ENCODE results near the gene GYPA.
"Not testable (repeated sequence)": the region's sequence is repeated elsewhere in the genome, so short reads cannot be mapped to it uniquely, and the experiment has no call there.

GYPA gene

DNA sequence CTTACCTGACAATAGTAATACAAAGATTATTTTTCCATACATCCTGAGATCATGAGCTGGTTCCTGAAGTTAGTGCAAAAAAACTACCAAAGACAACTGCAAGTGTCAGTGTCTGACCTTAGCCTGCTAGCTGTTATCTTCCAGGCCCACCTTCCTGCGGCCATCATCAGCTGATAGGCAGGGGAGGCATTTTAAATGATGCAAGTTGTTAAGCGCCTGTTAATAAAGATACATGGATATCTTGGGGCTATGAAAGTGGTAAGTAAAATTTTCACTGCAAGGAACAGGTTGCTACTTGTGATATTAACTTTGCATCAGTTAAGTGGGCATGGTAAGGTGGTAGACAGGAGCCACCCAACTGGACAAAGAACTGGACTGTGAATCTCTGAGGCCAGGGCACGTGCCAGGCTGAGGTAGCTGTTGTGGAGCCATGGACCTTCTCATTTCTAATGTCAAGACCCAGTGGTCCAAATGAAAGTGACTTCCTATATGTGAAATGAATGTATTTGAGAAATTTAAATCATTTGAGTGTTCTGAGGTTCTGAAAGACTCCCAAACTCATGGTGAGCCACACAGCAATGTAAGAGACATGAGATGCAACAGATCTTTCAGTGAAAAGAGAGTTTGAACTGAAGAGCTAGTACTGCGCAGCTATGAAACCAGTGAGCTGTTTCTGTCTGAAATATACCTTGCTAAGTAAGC, at the start of gene GYPA:
Gene GYPA, minus strand, starts transcription at position 125 of the 702 bp plus-strand sequence. Its CDS starts 83 bp downstream, at position 42.
- not testable (repeated sequence) for DNase-seq (ENCODE audit: low read depth); H3K4me3 ChIP-seq (ENCODE audit: low read depth, low read length)

- no peak for DNase-seq (ENCODE audit: low read depth)
- no peak overlapping the region for H3K4me3 ChIP-seq (ENCODE audit: low read depth, low read length)
- TF ChIP-seq, protein P1, sequence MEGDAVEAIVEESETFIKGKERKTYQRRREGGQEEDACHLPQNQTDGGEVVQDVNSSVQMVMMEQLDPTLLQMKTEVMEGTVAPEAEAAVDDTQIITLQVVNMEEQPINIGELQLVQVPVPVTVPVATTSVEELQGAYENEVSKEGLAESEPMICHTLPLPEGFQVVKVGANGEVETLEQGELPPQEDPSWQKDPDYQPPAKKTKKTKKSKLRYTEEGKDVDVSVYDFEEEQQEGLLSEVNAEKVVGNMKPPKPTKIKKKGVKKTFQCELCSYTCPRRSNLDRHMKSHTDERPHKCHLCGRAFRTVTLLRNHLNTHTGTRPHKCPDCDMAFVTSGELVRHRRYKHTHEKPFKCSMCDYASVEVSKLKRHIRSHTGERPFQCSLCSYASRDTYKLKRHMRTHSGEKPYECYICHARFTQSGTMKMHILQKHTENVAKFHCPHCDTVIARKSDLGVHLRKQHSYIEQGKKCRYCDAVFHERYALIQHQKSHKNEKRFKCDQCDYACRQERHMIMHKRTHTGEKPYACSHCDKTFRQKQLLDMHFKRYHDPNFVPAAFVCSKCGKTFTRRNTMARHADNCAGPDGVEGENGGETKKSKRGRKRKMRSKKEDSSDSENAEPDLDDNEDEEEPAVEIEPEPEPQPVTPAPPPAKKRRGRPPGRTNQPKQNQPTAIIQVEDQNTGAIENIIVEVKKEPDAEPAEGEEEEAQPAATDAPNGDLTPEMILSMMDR (IDR thresholded peaks at IDR 0.05; ENCODE audit: insufficient read depth, low read depth, low read length, missing control alignments), result no peak
These were observed 49.5 kb upstream of the GYPA start for GRCh38 chr4:144190009-144190408.

DNA sequence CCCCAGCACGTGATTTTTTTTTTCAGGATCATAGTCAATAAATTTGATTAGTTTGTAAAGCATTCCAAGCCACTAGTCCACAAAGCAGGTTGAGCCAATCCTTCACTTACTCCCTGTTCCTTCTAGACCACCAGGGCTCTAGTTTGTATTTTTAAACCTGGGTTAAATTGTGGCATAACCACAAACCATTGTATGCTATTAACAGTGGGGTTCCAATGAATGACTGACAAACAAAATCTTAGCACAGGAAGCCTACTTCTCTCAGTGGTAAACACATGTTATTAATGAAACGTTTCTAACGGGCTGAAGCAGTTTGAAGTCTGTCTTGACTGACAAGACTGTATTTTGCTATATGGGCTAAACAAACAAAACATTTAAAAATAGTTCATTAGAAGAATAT, 48.6 kb upstream of the GYPA start:
- no peak for DNase-seq (ENCODE audit: low read depth)
- H3K4me3 ChIP-seq (ENCODE audit: low read depth, low read length), result no peak overlapping the region
- TF ChIP-seq, protein P1 (IDR thresholded peaks at IDR 0.05; ENCODE audit: insufficient read depth, low read depth, low read length, missing control alignments), result no peak

GRCh38 chr4:144185086-144185485, 44.6 kb upstream of the GYPA start:
- DNase-seq (ENCODE audit: low read depth), result no peak
- TF ChIP-seq, protein P1 (IDR thresholded peaks at IDR 0.05; ENCODE audit: insufficient read depth, low read depth, low read length, missing control alignments), result no peak
- no peak overlapping the region for H3K4me3 ChIP-seq (ENCODE audit: low read depth, low read length)

GRCh38 chr4:144183165-144183564, 42.6 kb upstream of the GYPA start:
- H3K4me3 ChIP-seq (ENCODE audit: low read depth, low read length), result no peak overlapping the region
- DNase-seq (ENCODE audit: low read depth), result no peak
- TF ChIP-seq, protein P1 (IDR thresholded peaks at IDR 0.05; ENCODE audit: insufficient read depth, low read depth, low read length, missing control alignments), result no peak

- no peak overlapping the region for H3K4me3 ChIP-seq (ENCODE audit: low read depth, low read length)
- TF ChIP-seq, protein P1 (IDR thresholded peaks at IDR 0.05; ENCODE audit: insufficient read depth, low read depth, low read length, missing control alignments), result no peak
- DNase-seq (ENCODE audit: low read depth), result peak; percentile 9
These were observed 40.9 kb upstream of the GYPA start for GRCh38 chr4:144181391-144181790.

DNA sequence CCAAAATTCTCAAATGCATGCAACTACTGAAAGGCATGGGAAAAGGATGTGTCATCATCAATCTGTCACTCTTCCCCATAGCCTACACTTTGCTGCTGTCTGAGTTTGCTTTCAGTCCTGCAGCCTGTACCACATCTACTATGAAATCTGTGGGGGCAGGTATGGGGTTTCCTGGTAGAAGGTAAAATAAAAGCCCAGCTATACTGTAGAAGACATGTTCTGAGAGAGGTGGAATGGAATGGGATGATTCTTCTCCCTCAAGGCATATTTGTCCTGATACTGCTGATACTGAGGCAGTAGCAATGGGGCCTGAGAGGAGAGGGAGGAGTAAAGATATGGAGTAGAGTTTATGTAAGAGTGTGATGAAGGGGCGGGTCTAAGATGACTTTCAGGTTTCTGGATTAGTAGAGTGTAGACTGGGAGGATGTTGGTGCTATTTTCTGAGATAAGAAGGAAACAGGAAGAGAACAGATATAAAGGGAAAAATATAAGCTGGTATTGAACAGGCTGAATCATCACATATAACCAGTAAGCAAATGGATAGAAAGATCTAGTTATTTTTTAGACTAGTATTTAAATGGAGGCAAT, 38.7 kb upstream of the GYPA start:
- TF ChIP-seq, protein P1 (IDR thresholded peaks at IDR 0.05; ENCODE audit: insufficient read depth, low read depth, low read length, missing control alignments), result no peak
- H3K4me3 ChIP-seq (ENCODE audit: low read depth, low read length), result no peak overlapping the region
- DNase-seq (ENCODE audit: low read depth), result no peak
